Measurements from ENCODE around the gene LPP. TPM values are rescaled to one million over a fixed set of nuclear protein-coding genes. Genes with fewer than 3 reads are reported as not detected.

LPP gene
- total and polyA plus RNA-seq, 2 of the 13 experiments (the other 11 are each of a cell fraction or from before 2014, with no cell fraction given), result 19.2 to 29.9 TPM

DNA sequence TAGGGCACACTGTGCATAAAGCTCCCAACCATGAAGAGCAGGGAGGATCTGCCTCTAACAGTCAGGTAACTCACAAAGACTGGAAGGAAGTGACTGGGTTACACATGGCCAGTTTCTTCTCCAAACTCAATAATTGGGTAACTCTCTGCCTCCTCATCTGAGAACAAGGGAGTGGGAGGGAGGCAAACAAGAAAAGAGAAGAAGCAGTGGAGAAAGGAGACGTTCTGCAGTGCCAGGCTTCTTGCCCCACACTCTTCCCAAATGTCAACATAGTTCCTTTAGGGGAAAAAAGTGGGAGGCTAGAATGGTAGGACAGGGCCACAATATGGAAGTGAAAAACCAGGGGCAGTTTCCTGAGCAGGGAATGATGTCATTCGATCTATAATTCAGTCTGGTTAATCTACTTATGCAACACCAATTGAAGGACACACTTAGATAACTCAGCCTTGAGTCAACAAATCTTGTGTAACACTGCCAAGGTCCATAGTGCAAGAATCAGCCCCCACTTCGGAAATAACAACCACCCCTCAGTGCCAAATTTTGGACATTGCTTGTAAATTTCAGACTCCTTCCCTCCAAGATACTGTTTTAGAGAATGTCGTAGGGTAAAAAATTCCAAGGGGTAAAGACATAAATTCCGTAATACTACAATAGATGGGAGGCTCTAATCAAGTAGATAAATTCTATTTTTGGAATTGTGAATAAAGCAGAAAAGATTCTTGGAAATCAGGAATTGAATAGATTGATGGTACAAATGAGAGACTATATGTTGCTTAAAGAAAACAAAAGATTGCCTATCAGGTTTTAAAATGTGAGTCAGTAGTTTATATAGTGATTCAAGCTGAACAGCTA is 143.0 kb downstream of the LPP start (continued):
- TF ChIP-seq ZNF382 (CRISPR knock-in tag; IDR thresholded peaks at IDR 0.05; ENCODE audit: borderline replicate concordance) (no peak), KLF12 (CRISPR knock-in tag; IDR thresholded peaks at IDR 0.05; ENCODE audit: borderline replicate concordance) (no peak), MED13 (CRISPR knock-in tag; IDR thresholded peaks at IDR 0.05) (peak; percentile 99), NFE2L2 (IDR thresholded peaks at IDR 0.05; ENCODE audit: low read length) (no peak), KDM6A (CRISPR knock-in tag; IDR thresholded peaks at IDR 0.05; ENCODE audit: low read depth) (peak; percentile 81; the same call in 1 of the 2 replicates), ZC3H13 (CRISPR knock-in tag; IDR thresholded peaks at IDR 0.05) (no peak), FOXO1 (CRISPR knock-in tag; IDR thresholded peaks at IDR 0.05) (peak; percentile 99), KDM5A (IDR thresholded peaks at IDR 0.05; ENCODE audit: borderline replicate concordance, low read length) (no peak), POGZ (CRISPR knock-in tag; IDR thresholded peaks at IDR 0.05) (peak; percentile 100), XRCC5 (optimal IDR thresholded peaks at IDR 0.05; ENCODE audit: low read length) (no peak), HNF4A (CRISPR knock-in tag; IDR thresholded peaks at IDR 0.05) (peak; percentile 100), SALL1 (CRISPR knock-in tag; IDR thresholded peaks at IDR 0.05) (peak; percentile 94; the same call in 1 of the 2 replicates), HNF4G (IDR thresholded peaks at IDR 0.05; ENCODE audit: borderline replicate concordance, low read depth, low read length) (peak; percentile 99), HNF4G (CRISPR knock-in tag; IDR thresholded peaks at IDR 0.05; ENCODE audit: borderline replicate concordance, low read depth) (peak; percentile 97), SP2 (CRISPR knock-in tag; IDR thresholded peaks at IDR 0.05) (no peak), SP5 (CRISPR knock-in tag; IDR thresholded peaks at IDR 0.05; ENCODE audit: borderline replicate concordance, low read depth) (peak; percentile 80), GATA4 (IDR thresholded peaks at IDR 0.05; ENCODE audit: borderline replicate concordance, low read depth) (peak; percentile 96), ZMYM4 (CRISPR knock-in tag; IDR thresholded peaks at IDR 0.05) (peak; percentile 99), SP1 (IDR thresholded peaks at IDR 0.05) (no peak), SP1 (CRISPR knock-in tag; IDR thresholded peaks at IDR 0.05) (peak; percentile 33; the same call in 1 of the 2 replicates), ZNF451 (CRISPR knock-in tag; IDR thresholded peaks at IDR 0.05) (0 out of 2 replicates have a peak, but pooled peaks have one; percentile 50), ZNF441 (CRISPR knock-in tag; IDR thresholded peaks at IDR 0.05; ENCODE audit: borderline replicate concordance) (0 out of 2 replicates have a peak, but pooled peaks have one; percentile 61)
- TF ChIP-seq, protein P1, sequence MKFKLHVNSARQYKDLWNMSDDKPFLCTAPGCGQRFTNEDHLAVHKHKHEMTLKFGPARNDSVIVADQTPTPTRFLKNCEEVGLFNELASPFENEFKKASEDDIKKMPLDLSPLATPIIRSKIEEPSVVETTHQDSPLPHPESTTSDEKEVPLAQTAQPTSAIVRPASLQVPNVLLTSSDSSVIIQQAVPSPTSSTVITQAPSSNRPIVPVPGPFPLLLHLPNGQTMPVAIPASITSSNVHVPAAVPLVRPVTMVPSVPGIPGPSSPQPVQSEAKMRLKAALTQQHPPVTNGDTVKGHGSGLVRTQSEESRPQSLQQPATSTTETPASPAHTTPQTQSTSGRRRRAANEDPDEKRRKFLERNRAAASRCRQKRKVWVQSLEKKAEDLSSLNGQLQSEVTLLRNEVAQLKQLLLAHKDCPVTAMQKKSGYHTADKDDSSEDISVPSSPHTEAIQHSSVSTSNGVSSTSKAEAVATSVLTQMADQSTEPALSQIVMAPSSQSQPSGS (CRISPR knock-in tag; IDR thresholded peaks at IDR 0.05), result peak; percentile 100
- TF ChIP-seq, protein P2, sequence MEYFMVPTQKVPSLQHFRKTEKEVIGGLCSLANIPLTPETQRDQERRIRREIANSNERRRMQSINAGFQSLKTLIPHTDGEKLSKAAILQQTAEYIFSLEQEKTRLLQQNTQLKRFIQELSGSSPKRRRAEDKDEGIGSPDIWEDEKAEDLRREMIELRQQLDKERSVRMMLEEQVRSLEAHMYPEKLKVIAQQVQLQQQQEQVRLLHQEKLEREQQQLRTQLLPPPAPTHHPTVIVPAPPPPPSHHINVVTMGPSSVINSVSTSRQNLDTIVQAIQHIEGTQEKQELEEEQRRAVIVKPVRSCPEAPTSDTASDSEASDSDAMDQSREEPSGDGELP (IDR thresholded peaks at IDR 0.05; ENCODE audit: borderline replicate concordance, low read depth), result peak; percentile 63; the same call in 1 of the 2 replicates
- TF ChIP-seq, protein P3, sequence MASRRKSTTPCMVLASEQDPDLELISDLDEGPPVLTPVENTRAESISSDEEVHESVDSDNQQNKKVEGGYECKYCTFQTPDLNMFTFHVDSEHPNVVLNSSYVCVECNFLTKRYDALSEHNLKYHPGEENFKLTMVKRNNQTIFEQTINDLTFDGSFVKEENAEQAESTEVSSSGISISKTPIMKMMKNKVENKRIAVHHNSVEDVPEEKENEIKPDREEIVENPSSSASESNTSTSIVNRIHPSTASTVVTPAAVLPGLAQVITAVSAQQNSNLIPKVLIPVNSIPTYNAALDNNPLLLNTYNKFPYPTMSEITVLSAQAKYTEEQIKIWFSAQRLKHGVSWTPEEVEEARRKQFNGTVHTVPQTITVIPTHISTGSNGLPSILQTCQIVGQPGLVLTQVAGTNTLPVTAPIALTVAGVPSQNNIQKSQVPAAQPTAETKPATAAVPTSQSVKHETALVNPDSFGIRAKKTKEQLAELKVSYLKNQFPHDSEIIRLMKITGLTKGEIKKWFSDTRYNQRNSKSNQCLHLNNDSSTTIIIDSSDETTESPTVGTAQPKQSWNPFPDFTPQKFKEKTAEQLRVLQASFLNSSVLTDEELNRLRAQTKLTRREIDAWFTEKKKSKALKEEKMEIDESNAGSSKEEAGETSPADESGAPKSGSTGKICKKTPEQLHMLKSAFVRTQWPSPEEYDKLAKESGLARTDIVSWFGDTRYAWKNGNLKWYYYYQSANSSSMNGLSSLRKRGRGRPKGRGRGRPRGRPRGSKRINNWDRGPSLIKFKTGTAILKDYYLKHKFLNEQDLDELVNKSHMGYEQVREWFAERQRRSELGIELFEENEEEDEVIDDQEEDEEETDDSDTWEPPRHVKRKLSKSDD (CRISPR knock-in tag; IDR thresholded peaks at IDR 0.05; ENCODE audit: low read depth), result peak; percentile 88
- TF ChIP-seq, protein P4, sequence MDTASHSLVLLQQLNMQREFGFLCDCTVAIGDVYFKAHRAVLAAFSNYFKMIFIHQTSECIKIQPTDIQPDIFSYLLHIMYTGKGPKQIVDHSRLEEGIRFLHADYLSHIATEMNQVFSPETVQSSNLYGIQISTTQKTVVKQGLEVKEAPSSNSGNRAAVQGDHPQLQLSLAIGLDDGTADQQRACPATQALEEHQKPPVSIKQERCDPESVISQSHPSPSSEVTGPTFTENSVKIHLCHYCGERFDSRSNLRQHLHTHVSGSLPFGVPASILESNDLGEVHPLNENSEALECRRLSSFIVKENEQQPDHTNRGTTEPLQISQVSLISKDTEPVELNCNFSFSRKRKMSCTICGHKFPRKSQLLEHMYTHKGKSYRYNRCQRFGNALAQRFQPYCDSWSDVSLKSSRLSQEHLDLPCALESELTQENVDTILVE (CRISPR knock-in tag; IDR thresholded peaks at IDR 0.05), result peak; percentile 93
